ENCODE data around the gene NEB. TPM values are rescaled to one million over a fixed set of nuclear protein-coding genes. Genes with fewer than 3 reads are reported as not detected.

The NEB gene
- total and polyA plus RNA-seq, 3 donors from 2014 or later: 5.5 to 18.6 (median 5.7) TPM

DNA sequence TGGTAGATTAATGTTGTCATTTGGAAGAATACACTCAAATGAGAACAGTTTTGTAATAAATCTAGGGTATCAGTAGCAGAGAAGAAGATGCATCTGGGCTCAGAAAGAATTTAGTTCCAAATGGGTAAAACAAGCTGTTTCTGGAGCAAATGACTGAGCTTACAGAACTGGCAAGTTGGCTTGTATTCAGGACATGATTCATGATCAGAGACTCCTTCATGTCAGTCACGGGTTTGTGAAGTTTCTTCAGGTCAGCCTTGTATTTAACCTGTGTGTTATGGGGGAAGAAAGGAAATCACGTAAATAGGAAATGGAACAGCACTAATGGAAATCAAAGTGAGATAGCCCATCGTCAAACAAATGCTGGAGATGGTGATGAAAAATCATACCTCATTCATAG lies 215.5 kb downstream of the NEB start:
- no peak overlapping the region for H3K4me3 ChIP-seq
- intact Hi-C loops (cut with DNase I; ENCODE audit: low total_unique reads): no loop called here
- no peaks in the 10 kb centered on the region for H3K9me3 ChIP-seq
- TF ChIP-seq, protein P1, sequence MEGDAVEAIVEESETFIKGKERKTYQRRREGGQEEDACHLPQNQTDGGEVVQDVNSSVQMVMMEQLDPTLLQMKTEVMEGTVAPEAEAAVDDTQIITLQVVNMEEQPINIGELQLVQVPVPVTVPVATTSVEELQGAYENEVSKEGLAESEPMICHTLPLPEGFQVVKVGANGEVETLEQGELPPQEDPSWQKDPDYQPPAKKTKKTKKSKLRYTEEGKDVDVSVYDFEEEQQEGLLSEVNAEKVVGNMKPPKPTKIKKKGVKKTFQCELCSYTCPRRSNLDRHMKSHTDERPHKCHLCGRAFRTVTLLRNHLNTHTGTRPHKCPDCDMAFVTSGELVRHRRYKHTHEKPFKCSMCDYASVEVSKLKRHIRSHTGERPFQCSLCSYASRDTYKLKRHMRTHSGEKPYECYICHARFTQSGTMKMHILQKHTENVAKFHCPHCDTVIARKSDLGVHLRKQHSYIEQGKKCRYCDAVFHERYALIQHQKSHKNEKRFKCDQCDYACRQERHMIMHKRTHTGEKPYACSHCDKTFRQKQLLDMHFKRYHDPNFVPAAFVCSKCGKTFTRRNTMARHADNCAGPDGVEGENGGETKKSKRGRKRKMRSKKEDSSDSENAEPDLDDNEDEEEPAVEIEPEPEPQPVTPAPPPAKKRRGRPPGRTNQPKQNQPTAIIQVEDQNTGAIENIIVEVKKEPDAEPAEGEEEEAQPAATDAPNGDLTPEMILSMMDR (IDR thresholded peaks at IDR 0.05): no peak
- TF ChIP-seq POLR2A (IDR thresholded peaks at IDR 0.05): no peak
- H3K4me1 ChIP-seq: no peaks in the 10 kb centered on the region
- 92 to 96% methylated on average over 3 of the region's 3 CpGs for WGBS, 2 donors
- no peaks in the 10 kb centered on the region for H3K36me3 ChIP-seq (ENCODE audit: low read depth, missing control alignments)
- H3K27me3 ChIP-seq: no peaks in the 10 kb centered on the region
- no peak overlapping the region for H3K27ac ChIP-seq
- no peak for DNase-seq

DNA sequence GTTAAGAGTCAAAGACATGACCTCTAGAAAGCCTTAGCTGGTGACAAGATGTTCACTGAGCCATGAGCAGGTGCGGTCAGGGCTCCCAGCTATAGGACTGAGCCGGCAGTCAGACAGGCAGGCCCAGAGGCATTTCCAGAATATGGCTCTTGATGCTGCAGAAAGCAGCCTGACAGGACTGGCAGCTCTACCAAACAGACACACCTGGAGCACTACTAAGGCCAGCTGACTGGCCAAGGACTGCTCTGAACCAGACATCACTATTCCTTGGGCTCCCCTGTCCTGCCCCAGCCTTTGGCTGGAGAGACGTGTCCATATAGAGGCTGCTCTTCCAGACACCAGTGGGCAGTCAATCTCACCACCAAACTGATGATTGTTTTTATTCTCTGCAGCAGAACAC lies 225.8 kb downstream of the NEB start:
- Histone ChIP-seq H3K4me3 (no peak overlapping the region), H3K36me3 (ENCODE audit: low read depth, missing control alignments) (no peaks in the 10 kb centered on the region), H3K4me1 (no peaks in the 10 kb centered on the region), H3K27me3 (no peaks in the 10 kb centered on the region), H3K27ac (no peak overlapping the region), H3K9me3 (no peaks in the 10 kb centered on the region)
- 92 to 100% methylated on average over 1 to 3 of the region's 3 CpGs for WGBS, 2 donors
- DNase-seq: no peak
- TF ChIP-seq, protein P1 (IDR thresholded peaks at IDR 0.05): no peak
- TF ChIP-seq POLR2A (IDR thresholded peaks at IDR 0.05): no peak
- intact Hi-C loops (cut with DNase I; ENCODE audit: low total_unique reads): no loop called here

DNA sequence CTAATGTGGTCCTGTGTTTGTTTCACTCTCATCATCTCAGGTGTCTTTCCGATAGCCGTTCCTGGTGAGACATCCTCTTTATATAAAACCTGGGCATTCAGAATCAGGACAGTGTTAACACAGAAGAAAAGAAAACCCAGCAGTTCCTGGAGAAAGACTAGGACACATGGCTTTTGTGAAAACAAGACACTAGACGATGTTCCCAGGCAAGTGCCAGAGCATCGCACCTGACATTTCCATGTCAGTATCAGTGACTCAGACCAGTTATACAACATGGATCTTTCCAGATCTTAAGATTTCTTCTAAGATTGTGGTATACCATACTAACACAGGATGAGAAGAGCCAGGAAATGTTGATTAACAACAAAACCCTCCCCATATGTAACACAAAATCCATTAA lies 228.1 kb downstream of the NEB start:
- Histone ChIP-seq H3K4me1 (no peaks in the 10 kb centered on the region), H3K4me3 (no peak overlapping the region), H3K27ac (no peak overlapping the region), H3K27me3 (no peaks in the 10 kb centered on the region), H3K9me3 (no peaks in the 10 kb centered on the region), H3K36me3 (ENCODE audit: low read depth, missing control alignments) (no peaks in the 10 kb centered on the region)
- intact Hi-C loops (cut with DNase I; ENCODE audit: low total_unique reads): no loop called here
- WGBS, 2 donors: 90 to 93% methylated on average over 4 of the region's 4 CpGs
- DNase-seq: no peak
- TF ChIP-seq, protein P1 (IDR thresholded peaks at IDR 0.05): no peak
- no peak for TF ChIP-seq POLR2A (IDR thresholded peaks at IDR 0.05)

DNA sequence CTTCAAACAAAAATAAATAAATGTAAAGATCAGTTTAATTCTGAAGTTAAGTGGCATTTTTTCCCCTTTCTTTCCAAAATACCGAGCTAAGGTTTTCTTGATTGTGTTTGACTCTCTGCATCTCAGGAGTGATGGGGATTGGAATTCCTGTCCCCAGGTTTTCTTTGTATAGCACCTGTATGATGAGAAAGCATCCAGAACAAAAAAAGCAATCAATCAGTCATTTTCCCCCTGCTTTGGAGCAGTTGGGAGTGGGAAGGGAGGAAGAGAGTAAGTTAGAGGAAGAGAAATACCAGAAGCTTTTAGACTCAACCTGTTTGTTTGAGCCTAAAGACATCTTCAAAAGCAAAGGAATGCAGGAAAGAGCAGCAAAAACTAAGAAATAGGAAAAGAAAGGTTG lies 236.1 kb downstream of the NEB start:
- H3K4me3 ChIP-seq: no peak overlapping the region
- H3K9me3 ChIP-seq: no peaks in the 10 kb centered on the region
- H3K27ac ChIP-seq: no peak overlapping the region
- no peaks in the 10 kb centered on the region for H3K36me3 ChIP-seq (ENCODE audit: low read depth, missing control alignments)
- no peak for DNase-seq
- WGBS, 2 donors: 83 to 92% methylated on average over 1 of the region's 1 CpG
- no peaks in the 10 kb centered on the region for H3K27me3 ChIP-seq
- no peaks in the 10 kb centered on the region for H3K4me1 ChIP-seq
- no peak for TF ChIP-seq POLR2A (IDR thresholded peaks at IDR 0.05)
- TF ChIP-seq, protein P1 (IDR thresholded peaks at IDR 0.05): no peak
- intact Hi-C loops (cut with DNase I; ENCODE audit: low total_unique reads): no loop called here

DNA sequence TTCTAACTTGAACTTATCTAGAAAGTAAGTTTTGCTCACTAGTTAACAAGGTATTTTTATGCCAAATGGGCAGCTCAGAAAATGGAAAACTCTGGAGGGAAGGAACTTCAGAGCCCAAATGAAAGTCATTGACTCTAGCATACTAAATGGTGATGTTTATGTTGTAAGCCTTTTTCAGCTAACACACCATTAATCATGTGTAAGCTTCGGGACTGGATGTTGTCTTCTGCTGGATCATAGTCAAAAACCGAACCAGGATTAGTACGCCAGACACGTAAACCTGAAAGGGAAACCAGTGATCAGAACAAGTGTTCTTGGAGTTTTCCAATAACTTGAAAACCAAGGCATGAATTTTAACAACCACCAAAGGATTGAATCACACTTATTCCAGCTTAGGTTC lies 242.8 kb downstream of the NEB start:
- 85 to 95% methylated on average over 4 of the region's 4 CpGs for WGBS, 2 donors
- intact Hi-C loops (cut with DNase I; ENCODE audit: low total_unique reads): no loop called here
- TF ChIP-seq POLR2A (IDR thresholded peaks at IDR 0.05): no peak
- TF ChIP-seq, protein P1 (IDR thresholded peaks at IDR 0.05): no peak
- no peaks in the 10 kb centered on the region for H3K4me1 ChIP-seq
- no peaks in the 10 kb centered on the region for H3K27me3 ChIP-seq
- no peak overlapping the region for H3K27ac ChIP-seq
- no peak overlapping the region for H3K4me3 ChIP-seq
- DNase-seq: no peak
- H3K36me3 ChIP-seq (ENCODE audit: low read depth, missing control alignments): no peaks in the 10 kb centered on the region
- no peaks in the 10 kb centered on the region for H3K9me3 ChIP-seq
